Left lung (tissue), 10 donors: Measurements from ENCODE around the gene NIPAL4. TPM values are rescaled to one million over a fixed set of nuclear protein-coding genes. Genes with fewer than 3 reads are reported as not detected.

ENCODE experiments used
- ATAC-seq: fragments of 200-7000 bp; cut with Tn5 transposase; one replicate; pipeline ENCODE4 v1.9.1; 2020; ENCODE audit warnings: moderate library complexity
- DNase-seq, 4 donors: peaks; one replicate each; pipeline ENCODE4 v3.0.0-alpha.2; 2013 to 2020
- H3K27ac ChIP-seq, 2 donors: fragments of 200-600 bp; sonication (generic) in 1 of 2; one replicate each; pipeline versions ENCODE4 v1.5.0 to v1.8.0; 2020 to 2021
- H3K27me3 ChIP-seq, 2 donors: fragments of 200-600 bp; sonication (generic) in 1 of 2; one replicate each; pipeline versions ENCODE4 v1.5.0 to v1.8.0; 2020 to 2021
- H3K36me3 ChIP-seq, 2 donors: fragments of 200-600 bp; sonication (generic) in 1 of 2; one replicate each; pipeline versions ENCODE4 v1.5.0 to v1.8.0; 2020 to 2021
- H3K4me1 ChIP-seq, 2 donors: fragments of 200-600 bp; one replicate each; pipeline ENCODE4 v1.8.0; 2021
- H3K4me3 ChIP-seq, 2 donors: fragments of 200-600 bp; sonication (generic) in 1 of 2; one replicate each; pipeline versions ENCODE4 v1.5.0 to v1.8.0; 2020 to 2021; ENCODE audit warnings: mild to moderate bottlenecking in 1 of 2
- H3K9me3 ChIP-seq, 2 donors: fragments of 200-600 bp; sonication (generic) in 1 of 2; one replicate each; pipeline versions ENCODE4 v1.5.0 to v1.8.0; 2020 to 2021
- intact Hi-C, 2 donors: fragments of 100-400 bp; cut with DNase I; formaldehyde crosslinking; loops; one replicate each; pipeline versions ENCODE4 v1.11.2 to v1.14.2; 2022
- polyA plus RNA-seq, 6 donors: library from polyadenylated mRNA; unstranded; fragments of 120-200 nt; gene quantifications; one replicate each; pipeline ENCODE4 v1.2.1, GENCODE V29; 2013; ENCODE audit not compliant: insufficient read length in 6 of 6
- total RNA-seq, 2 donors: library from RNA; stranded (reverse); fragmentation: NEBNext Ultra II Directional; extraction: Animal tissue kit (Norgen Biotek cat#: 25700); gene quantifications; one replicate each; pipeline ENCODE4 v1.2.1, GENCODE V29; 2021
- TF ChIP-seq, protein P1 (sequence below), 2 donors: fragments of 200-600 bp; sonication (generic) in 1 of 2; IDR thresholded peaks; one replicate each; pipeline versions ENCODE4 v1.5.0 to v1.8.0; 2021; ENCODE audit warnings: antibody characterized with exemption in 2 of 2
- donor health status: DM: no; HTN: yes; CAD: no.
- donor health status: DM: no; HTN: no; CAD: no.

Gene NIPAL4
- total and polyA plus RNA-seq, 8 donors = 0.06 to 0.39 (median 0.14) TPM; not detected in 1

DNA sequence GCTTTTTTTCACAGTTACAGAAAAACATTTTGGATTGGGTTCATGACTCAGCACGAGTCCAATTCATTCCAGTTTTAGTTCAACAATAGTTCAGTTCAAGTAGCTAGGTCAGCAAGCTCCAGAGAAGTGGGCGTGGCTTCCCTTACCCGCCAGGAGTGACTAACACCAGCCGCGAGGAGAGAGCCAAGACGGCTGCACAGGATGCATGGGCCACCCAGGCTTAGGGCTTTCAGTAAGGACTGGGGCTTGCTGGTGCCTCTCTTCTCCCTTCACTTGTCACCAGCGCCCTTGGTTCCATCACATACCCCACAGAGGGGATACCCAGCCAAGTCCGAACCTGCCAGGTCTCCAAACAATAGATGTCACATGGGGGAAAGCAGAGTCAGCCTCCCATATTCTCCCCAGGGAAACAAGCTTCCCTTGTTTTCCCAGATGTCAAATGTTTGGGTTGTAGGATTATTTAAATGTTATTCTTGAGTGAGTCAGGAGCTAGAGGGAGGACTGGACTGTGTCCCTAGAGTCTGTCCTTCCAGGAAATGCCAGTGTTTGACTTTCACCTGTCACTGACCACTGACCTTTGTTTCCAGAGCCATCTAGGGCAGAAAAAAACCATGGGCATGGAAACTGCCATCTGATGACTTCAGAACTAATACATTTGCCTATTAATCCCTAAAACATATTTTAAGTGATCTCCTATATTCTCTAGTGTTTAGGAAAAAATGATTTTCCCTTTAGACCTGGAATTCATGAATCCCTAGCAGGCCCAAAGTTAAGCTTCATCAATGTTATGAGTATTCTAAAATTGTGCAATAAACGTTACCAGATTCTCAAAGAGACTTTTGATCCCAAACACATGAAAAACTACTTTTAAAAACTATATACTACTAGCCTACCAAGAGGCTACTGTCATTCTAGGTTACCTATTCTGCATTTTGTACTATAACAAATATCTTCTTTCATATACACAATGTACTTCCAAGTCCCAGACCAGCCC, 51.9 kb downstream of the NIPAL4 start:
- Histone ChIP-seq H3K9me3 (no peaks in the 10 kb centered on the region), H3K4me1 (peaks cover 12 to 18% of the 10 kb centered on the region in 2 donors), H3K4me3 (no peak overlapping the region), H3K27ac (peak overlapping the region; percentile 60 to 76), H3K27me3 (no peaks in the 10 kb centered on the region), H3K36me3 (peaks cover 0 to 31% of the 10 kb centered on the region in 2 donors)
- ATAC-seq (peak; percentile 93), DNase-seq (peak; percentile 32 to 92 (median 83))
- TF ChIP-seq, protein P1, sequence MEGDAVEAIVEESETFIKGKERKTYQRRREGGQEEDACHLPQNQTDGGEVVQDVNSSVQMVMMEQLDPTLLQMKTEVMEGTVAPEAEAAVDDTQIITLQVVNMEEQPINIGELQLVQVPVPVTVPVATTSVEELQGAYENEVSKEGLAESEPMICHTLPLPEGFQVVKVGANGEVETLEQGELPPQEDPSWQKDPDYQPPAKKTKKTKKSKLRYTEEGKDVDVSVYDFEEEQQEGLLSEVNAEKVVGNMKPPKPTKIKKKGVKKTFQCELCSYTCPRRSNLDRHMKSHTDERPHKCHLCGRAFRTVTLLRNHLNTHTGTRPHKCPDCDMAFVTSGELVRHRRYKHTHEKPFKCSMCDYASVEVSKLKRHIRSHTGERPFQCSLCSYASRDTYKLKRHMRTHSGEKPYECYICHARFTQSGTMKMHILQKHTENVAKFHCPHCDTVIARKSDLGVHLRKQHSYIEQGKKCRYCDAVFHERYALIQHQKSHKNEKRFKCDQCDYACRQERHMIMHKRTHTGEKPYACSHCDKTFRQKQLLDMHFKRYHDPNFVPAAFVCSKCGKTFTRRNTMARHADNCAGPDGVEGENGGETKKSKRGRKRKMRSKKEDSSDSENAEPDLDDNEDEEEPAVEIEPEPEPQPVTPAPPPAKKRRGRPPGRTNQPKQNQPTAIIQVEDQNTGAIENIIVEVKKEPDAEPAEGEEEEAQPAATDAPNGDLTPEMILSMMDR (IDR thresholded peaks at IDR 0.05) = no peak
- intact Hi-C loops = no loop called here

DNA sequence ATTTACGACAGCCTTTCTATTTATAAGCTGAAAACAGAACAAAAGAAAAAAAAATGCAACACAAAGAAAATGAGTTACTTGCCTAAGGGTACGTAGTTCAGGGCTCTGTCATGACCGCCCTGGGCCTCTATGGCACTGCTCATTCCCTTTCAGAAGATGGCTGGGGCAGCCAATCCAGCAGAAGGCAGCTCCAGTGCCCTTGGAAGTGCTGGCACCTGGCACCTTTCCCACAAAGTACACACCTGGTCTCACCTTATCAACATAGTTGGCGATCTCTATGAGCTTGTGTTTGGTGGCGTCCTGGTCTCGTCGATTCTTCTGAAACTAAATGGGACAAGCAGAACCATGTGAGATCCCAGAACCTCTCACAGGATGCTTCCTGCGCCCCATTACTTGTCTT, 53.2 kb downstream of the NIPAL4 start:
- Histone ChIP-seq H3K4me1 (peaks cover 12 to 14% of the 10 kb centered on the region in 2 donors), H3K36me3 (peaks cover 0 to 29% of the 10 kb centered on the region in 2 donors), H3K4me3 (no peak overlapping the region), H3K27ac (no peak overlapping the region), H3K27me3 (no peaks in the 10 kb centered on the region), H3K9me3 (no peaks in the 10 kb centered on the region)
- no peak for DNase-seq
- TF ChIP-seq, protein P1 (IDR thresholded peaks at IDR 0.05) = no peak
- ATAC-seq = no peak
- intact Hi-C loops = no loop called here

DNA sequence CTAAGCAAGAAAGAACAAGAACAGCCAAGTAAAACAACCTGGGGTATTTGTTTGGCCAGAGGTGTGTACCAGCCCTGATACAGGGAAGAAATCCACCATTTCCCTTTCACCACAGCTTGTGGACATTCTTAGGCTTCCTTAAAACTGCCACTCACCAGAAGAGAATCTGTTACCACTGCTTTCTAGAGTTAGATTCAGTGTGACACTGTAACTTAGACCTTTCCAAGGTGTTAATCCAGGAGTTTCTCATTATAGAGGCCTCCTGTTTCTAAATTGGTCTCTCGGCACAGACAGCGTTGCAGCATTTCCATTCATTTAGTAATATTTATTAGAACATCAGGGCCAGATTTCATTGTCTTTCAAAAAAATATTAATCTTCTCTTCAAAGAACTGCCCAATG, 55.0 kb downstream of the NIPAL4 start:
- intact Hi-C loops = no loop called here
- TF ChIP-seq, protein P1 (IDR thresholded peaks at IDR 0.05) = no peak
- peaks cover 12 to 14% of the 10 kb centered on the region in 2 donors for H3K4me1 ChIP-seq

DNA sequence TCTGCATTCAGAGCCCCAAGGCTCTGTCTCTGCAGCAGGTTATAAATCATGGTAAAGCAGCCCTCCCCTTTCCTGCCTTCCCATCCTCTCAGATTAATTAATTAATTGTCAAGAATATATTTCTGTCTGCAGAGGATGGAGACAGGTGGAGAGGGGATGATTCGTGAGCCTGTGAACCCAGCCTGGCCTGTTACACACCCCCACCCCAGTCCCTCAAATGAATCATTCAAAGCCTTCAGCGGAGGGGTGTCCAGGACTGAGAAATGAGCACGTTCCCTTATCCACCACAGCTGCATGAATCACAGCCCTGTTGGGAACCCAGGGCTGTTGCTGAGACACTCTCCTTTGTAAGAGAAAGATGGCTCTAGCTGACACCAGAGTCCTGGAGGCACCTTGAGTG, 56.0 kb downstream of the NIPAL4 start:
- DNase-seq = no peak
- Histone ChIP-seq H3K4me3 (no peak overlapping the region), H3K27ac (peak overlapping the region; percentile 57 to 70), H3K27me3 (no peaks in the 10 kb centered on the region), H3K36me3 (peaks cover 0 to 26% of the 10 kb centered on the region in 2 donors), H3K4me1 (peaks cover 11 to 19% of the 10 kb centered on the region in 2 donors), H3K9me3 (no peaks in the 10 kb centered on the region)
- intact Hi-C loops = no loop called here
- TF ChIP-seq, protein P1 (IDR thresholded peaks at IDR 0.05) = no peak
- ATAC-seq = peak; percentile 38

More for the DNA sequence above, 55.0 kb downstream of the NIPAL4 start:
- DNase-seq = no peak
- Histone ChIP-seq H3K9me3 (no peaks in the 10 kb centered on the region), H3K27ac (no peak overlapping the region), H3K36me3 (peaks cover 0 to 26% of the 10 kb centered on the region in 2 donors), H3K4me3 (no peak overlapping the region), H3K27me3 (no peaks in the 10 kb centered on the region)
- no peak for ATAC-seq

DNA sequence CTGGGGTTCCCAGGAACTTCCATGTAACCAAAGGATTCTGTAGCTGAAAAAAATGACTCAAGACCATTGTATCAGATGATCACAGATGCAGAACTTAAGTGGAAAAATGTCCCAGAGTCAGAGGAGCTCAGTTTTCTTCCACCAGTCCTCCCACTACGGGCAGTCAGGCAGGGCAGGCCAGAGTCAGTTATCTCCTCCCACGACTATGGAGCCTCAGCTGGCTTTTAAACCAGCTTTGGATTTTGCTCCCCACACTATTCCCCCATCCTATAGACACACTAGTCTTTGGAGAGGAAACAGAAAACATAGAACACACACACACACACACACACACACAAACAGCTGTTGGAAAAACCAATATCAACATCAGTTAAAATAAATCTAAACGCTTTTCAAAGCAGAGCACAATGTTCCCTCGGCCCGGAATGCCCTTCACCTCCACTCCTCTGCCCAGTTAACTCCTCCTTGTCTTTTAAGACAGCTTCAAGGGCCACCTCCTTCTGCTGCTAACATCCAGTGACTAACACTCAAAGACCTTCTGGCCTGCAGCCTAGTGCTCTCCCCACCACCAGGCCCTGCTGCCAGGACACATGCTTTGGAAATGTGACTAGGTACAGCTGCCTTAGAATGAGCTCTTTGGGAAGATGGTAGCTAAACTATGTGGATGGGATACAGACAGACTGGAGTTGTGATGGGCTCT, 56.8 kb downstream of the NIPAL4 start:
- Histone ChIP-seq H3K27ac (peak overlapping the region; percentile 57 to 70), H3K4me1 (peaks cover 6 to 20% of the 10 kb centered on the region in 2 donors), H3K4me3 (no peak overlapping the region), H3K9me3 (no peaks in the 10 kb centered on the region), H3K36me3 (peaks cover 0 to 26% of the 10 kb centered on the region in 2 donors), H3K27me3 (no peaks in the 10 kb centered on the region)
- DNase-seq = peak in 1 of 4 donors; percentile 60
- intact Hi-C loops = no loop called here
- TF ChIP-seq, protein P1 (IDR thresholded peaks at IDR 0.05) = no peak
- ATAC-seq = peak; percentile 73
